B cell (primary cell): ENCODE data around the gene SNX22. TPM values are rescaled to one million over a fixed set of nuclear protein-coding genes. Genes with fewer than 3 reads are reported as not detected.
A peak's percentile ranks its signal among the peaks of the same experiment; 100 is the strongest.
"Not testable (repeated sequence)": the region's sequence is repeated elsewhere in the genome, so short reads cannot be mapped to it uniquely, and the experiment has no call there.

Experiments used
- ATAC-seq: fragments of 200-7000 bp; cut with Tn5 transposase; one replicate; pipeline ENCODE4 v1.10.0; 2021; ENCODE audit warnings: low read depth, mild to moderate bottlenecking, moderate number of reproducible peaks, moderate library complexity
- CTCF ChIA-PET: fragments of 350-600 bp; sonication (Branson Sonifier 250); formaldehyde crosslinking; loops from one replicate; lab custom pipeline; 2021; ENCODE audit warnings: antibody characterized with exemption, inconsistent platforms; lab: Charles Lee
- POLR2A ChIA-PET: fragments of 350-600 bp; sonication (Branson Sonifier 250); formaldehyde crosslinking; loops from one replicate; lab custom pipeline; 2021; ENCODE audit warnings: antibody characterized with exemption; lab: Charles Lee
- DNase-seq: peaks from one replicate; pipeline ENCODE4 v3.0.0; 2013
- H2AFZ ChIP-seq: 2 replicates; pipeline ENCODE4 v1.6.1; 2012; ENCODE audit warnings: mild to moderate bottlenecking, low read depth, low read length; ENCODE audit not compliant: insufficient read depth, poor library complexity, severe bottlenecking
- H3K27ac ChIP-seq, 2 donors: 1 replicate in 1 of 2; 2 replicates in 1 of 2; pipeline ENCODE4 v1.5.1; 2012 to 2013; ENCODE audit warnings: low read length in 2 of 2, mild to moderate bottlenecking in 2 of 2, moderate library complexity in 1 of 2
- H3K27me3 ChIP-seq, 4 experiments: fragments of 200-600 bp in 1 of 4; sonication (generic) in 1 of 4; replicated peaks in 1 of 4; 1 replicate in 2 of 4; 2 replicates in 2 of 4; pipeline versions ENCODE4 v1.6.1 to v1.7.0; 2013 to 2016; ENCODE audit warnings: low read length in 3 of 4, mild to moderate bottlenecking in 2 of 4, mixed read lengths in 1 of 4, moderate library complexity in 1 of 4; ENCODE audit not compliant: insufficient read depth in 4 of 4, control insufficient read depth in 3 of 4; ENCODE audit errors: control extremely low read depth in 1 of 4
- H3K36me3 ChIP-seq, 2 experiments: replicated peaks in 1 of 2; 1 replicate in 1 of 2; 2 replicates in 1 of 2; pipeline versions ENCODE4 v1.6.1 to v1.7.1; 2013; ENCODE audit warnings: low read length in 1 of 2; ENCODE audit not compliant: insufficient read depth in 2 of 2, control insufficient read depth in 1 of 2; ENCODE audit errors: control extremely low read depth in 1 of 2, extremely low read depth in 1 of 2
- H3K4me1 ChIP-seq, 2 donors: fragments of 200-600 bp in 1 of 2; sonication (generic) in 1 of 2; 1 replicate in 1 of 2; 2 replicates in 1 of 2; pipeline versions ENCODE4 v1.5.1 to v1.6.1; 2013 to 2017; ENCODE audit warnings: low read length in 2 of 2; ENCODE audit not compliant: control insufficient read depth in 2 of 2, insufficient read depth in 2 of 2
- H3K4me2 ChIP-seq: replicated peaks from 2 replicates; pipeline ENCODE3; 2012; ENCODE audit warnings: mild to moderate bottlenecking, low read depth, low read length; ENCODE audit not compliant: poor library complexity, severe bottlenecking
- H3K4me3 ChIP-seq, 5 experiments: fragments of 200-600 bp in 1 of 5; sonication (generic) in 1 of 5; 1 replicate in 3 of 5; 2 replicates in 2 of 5; pipeline versions ENCODE4 v1.5.1 to v1.7.0; 2011 to 2016; ENCODE audit warnings: low read length in 4 of 5, mild to moderate bottlenecking in 4 of 5, low read depth in 2 of 5, control low read depth in 1 of 5, moderate library complexity in 1 of 5; ENCODE audit not compliant: insufficient read depth in 1 of 5; ENCODE audit errors: control extremely low read depth in 1 of 5, extremely low read depth in 1 of 5
- H3K79me2 ChIP-seq: fragments of 200-600 bp; sonication (generic); one replicate; pipeline ENCODE4 v1.6.0; 2016; ENCODE audit warnings: low read length; ENCODE audit not compliant: control insufficient read depth, insufficient read depth
- H3K9ac ChIP-seq: fragments of 200-600 bp; sonication (generic); 2 replicates; pipeline ENCODE4 v1.6.1; 2017; ENCODE audit warnings: mild to moderate bottlenecking, low read length, moderate library complexity
- H3K9me3 ChIP-seq, 3 donors: one replicate each; pipeline versions ENCODE4 v1.6.1 to v1.7.1; 2013; ENCODE audit warnings: low read length in 2 of 3; ENCODE audit not compliant: control insufficient read depth in 2 of 3, insufficient read depth in 1 of 3; ENCODE audit errors: control extremely low read depth in 1 of 3
- H4K20me1 ChIP-seq: 2 replicates; pipeline ENCODE4 v1.6.0; 2012; ENCODE audit warnings: mild to moderate bottlenecking, low read length; ENCODE audit not compliant: insufficient read depth, control insufficient read depth, poor library complexity, severe bottlenecking
- H3K27ac Mint-ChIP-seq: one replicate; pipeline ENCODE4 v1.8.0; 2021; ENCODE audit warnings: mixed read lengths
- H3K27me3 Mint-ChIP-seq: one replicate; pipeline ENCODE4 v1.8.0; 2021; ENCODE audit warnings: mixed read lengths
- H3K4me1 Mint-ChIP-seq: one replicate; pipeline ENCODE4 v1.8.0; 2021; ENCODE audit warnings: mixed read lengths
- H3K4me3 Mint-ChIP-seq: one replicate; pipeline ENCODE4 v1.8.0; 2021; ENCODE audit warnings: mixed read lengths
- H3K9me3 Mint-ChIP-seq: one replicate; pipeline ENCODE4 v1.8.0; 2022; ENCODE audit warnings: mixed read lengths; ENCODE audit not compliant: insufficient read depth
- WGBS: methylation state at CpG from one replicate; pipeline ENCODE4 v1.1.5; 2013; ENCODE audit warnings: missing lambda C conversion rate; ENCODE audit not compliant: insufficient coverage; 5-methylcytosine and 5-hydroxymethylcytosine counted together
- intact Hi-C: fragments of 100-400 bp; cut with micrococcal nuclease; formaldehyde crosslinking; loops from one replicate; pipeline ENCODE4 v1.10.0; 2022
- polyA plus RNA-seq: library from polyadenylated mRNA; depleted of rRNA; stranded (reverse); fragments of >200 nt; gene quantifications from 2 replicates; pipeline ENCODE4 v1.2.3, GENCODE V29; 2012
- total RNA-seq, 2 donors: library from RNA; stranded (reverse); fragments of 120-200 nt in 1 of 2; gene quantifications; 1 replicate in 1 of 2; 2 replicates in 1 of 2; pipeline versions ENCODE4 v1.2.3 to v1.2.4, GENCODE V29; 2013 to 2022
- TF ChIP-seq, protein P1 (sequence below): fragments of 200-600 bp; IDR thresholded peaks from one replicate; pipeline ENCODE4 v1.8.0; 2022; ENCODE audit warnings: antibody characterized with exemption, mild to moderate bottlenecking

The SNX22 gene
- total and polyA plus RNA-seq, 2 donors (not counting 1 experiment from before 2014, with no cell fraction given): 44.9 to 305 TPM

DNA sequence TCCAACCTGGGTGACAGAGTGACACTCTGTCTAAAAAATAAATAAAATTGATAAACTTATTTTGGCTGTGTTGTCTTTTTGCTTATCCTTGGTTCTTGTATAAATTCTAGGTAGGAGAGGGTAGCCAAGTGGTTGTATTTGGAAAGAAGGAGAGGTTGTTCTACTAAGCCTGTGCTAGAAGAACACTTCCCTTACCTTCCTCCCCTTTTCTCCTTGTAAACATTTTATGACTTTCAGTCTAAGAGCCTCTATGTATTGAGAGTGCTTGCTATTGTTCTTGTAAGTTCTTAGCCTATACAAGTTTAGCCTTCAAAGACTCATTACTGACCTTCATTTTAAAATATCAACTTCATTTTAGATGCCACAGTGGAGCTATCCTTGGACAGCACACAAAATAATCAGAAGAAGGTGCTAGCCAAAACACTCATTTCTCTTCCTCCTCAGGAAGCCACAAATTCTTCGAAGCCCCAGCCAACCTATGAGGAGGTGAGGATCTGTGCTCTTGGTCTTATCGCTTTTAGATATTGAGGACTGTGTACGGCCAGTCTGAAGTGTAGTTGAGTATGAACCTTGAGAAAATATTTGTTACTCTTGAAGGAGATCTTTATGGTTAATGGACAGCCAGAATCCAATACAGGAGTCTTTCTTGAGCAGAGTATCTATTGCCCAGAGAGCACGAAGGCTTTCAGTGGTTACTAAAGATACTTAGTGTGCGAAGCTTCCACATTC lies 33.6 kb upstream of the SNX22 start:
- no peaks in the 10 kb centered on the region for H3K9me3 ChIP-seq
- ATAC-seq: no peak
- no peak overlapping the region for H3K27ac ChIP-seq
- peaks cover 7 to 9% of the 10 kb centered on the region in 2 donors for H3K4me1 ChIP-seq
- Mint-ChIP-seq H3K27ac (peak overlapping the region; percentile 29), H3K9me3 (no peaks in the 10 kb centered on the region), H3K4me1 (peaks cover 12% of the 10 kb centered on the region), H3K27me3 (no peaks in the 10 kb centered on the region), H3K4me3 (no peak overlapping the region)
- H3K4me2 ChIP-seq: no peak overlapping the region
- no peak overlapping the region for H2AFZ ChIP-seq
- peaks cover 19% of the 10 kb centered on the region for H4K20me1 ChIP-seq
- no peak for DNase-seq
- ChIA-PET POLR2A (no interaction called here), CTCF (interaction anchor here (1.4 kb wide), 1 partner anchor 19 kb away, joined by 3 read pairs; no protein-coding TSS in a partner anchor)
- H3K27me3 ChIP-seq: no peaks in the 10 kb centered on the region
- no peak overlapping the region for H3K9ac ChIP-seq
- intact Hi-C loops: no loop called here
- TF ChIP-seq, protein P1, sequence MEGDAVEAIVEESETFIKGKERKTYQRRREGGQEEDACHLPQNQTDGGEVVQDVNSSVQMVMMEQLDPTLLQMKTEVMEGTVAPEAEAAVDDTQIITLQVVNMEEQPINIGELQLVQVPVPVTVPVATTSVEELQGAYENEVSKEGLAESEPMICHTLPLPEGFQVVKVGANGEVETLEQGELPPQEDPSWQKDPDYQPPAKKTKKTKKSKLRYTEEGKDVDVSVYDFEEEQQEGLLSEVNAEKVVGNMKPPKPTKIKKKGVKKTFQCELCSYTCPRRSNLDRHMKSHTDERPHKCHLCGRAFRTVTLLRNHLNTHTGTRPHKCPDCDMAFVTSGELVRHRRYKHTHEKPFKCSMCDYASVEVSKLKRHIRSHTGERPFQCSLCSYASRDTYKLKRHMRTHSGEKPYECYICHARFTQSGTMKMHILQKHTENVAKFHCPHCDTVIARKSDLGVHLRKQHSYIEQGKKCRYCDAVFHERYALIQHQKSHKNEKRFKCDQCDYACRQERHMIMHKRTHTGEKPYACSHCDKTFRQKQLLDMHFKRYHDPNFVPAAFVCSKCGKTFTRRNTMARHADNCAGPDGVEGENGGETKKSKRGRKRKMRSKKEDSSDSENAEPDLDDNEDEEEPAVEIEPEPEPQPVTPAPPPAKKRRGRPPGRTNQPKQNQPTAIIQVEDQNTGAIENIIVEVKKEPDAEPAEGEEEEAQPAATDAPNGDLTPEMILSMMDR: no peak
- peaks cover 19 to 97% of the 10 kb centered on the region in 2 experiments for H3K36me3 ChIP-seq
- 100% methylated on average over 5 of the region's 5 CpGs for WGBS
- no peak overlapping the region for H3K4me3 ChIP-seq
- peaks cover 86% of the 10 kb centered on the region for H3K79me2 ChIP-seq

DNA sequence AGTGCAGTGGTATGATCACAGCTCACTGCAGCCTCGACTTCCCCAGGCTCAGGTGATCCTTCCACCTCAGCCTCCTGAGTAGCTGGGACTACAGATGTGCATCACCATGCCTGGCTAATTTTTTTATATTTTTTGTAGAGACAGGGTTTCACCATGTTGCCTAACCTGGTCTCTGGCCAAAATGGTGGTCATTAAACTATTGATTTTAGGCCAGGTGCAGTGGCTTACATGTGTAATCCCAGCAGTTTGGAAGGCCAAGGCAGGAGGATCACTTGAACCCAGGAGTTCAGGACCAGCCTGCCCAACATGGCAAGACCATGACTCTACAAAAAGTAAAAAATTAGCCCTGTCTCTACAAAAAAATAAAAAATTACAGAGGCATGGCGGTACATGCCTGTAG lies 31.2 kb upstream of the SNX22 start:
- WGBS: 100% methylated on average over 2 of the region's 2 CpGs
- CTCF ChIA-PET: interaction anchor here (1.4 kb wide), 1 partner anchor 34 kb away, joined by 4 read pairs; no protein-coding TSS in a partner anchor
- peaks cover 15 to 91% of the 10 kb centered on the region in 2 experiments for H3K36me3 ChIP-seq

More for the DNA sequence above, 31.2 kb upstream of the SNX22 start:
- Histone ChIP-seq H4K20me1 (peaks cover 18% of the 10 kb centered on the region), H3K79me2 (peaks cover 73% of the 10 kb centered on the region)
- intact Hi-C loops, H3K27ac ChIP-seq, H3K9ac ChIP-seq, H3K4me1 Mint-ChIP-seq, DNase-seq, H3K27me3 Mint-ChIP-seq, ATAC-seq, H3K4me1 ChIP-seq, H2AFZ ChIP-seq, POLR2A ChIA-PET, H3K27me3 ChIP-seq, H3K9me3 ChIP-seq, H3K9me3 Mint-ChIP-seq, H3K4me3 Mint-ChIP-seq, H3K27ac Mint-ChIP-seq, H3K4me2 ChIP-seq, H3K4me3 ChIP-seq: not testable (repeated sequence)
